HCT116 (cell line): ENCODE measurements around the gene TMEM219. TPM values are rescaled to one million over a fixed set of nuclear protein-coding genes. Genes with fewer than 3 reads are reported as not detected.

ENCODE experiments used
- ATAC-seq: fragments of 200-7000 bp; cut with Tn5 transposase; 2 replicates; pipeline ENCODE4 v1.9.1; 2020; ENCODE audit warnings: mild to moderate bottlenecking, moderate library complexity
- BruUV-seq: library from RNA; stranded (reverse); fragments of 400-500 nt; replicated peaks from 2 replicates; lab custom pipeline; 2021; lab: Mats Ljungman, UMichigan
- CTCF ChIA-PET: fragments of 300-600 bp; sonication (Branson Sonifier 250); formaldehyde crosslinking; loops from one replicate; lab custom pipeline; 2021; ENCODE audit warnings: antibody characterized with exemption; lab: Charles Lee
- POLR2A ChIA-PET: fragments of 300-600, 350-600 bp; sonication (Branson Sonifier 250); formaldehyde crosslinking; loops from one replicate; lab custom pipeline; 2021; ENCODE audit warnings: antibody characterized with exemption; lab: Charles Lee
- RAD21 ChIA-PET, 2 experiments: fragments of 300-600 bp; sonication (Branson Sonifier 250); formaldehyde crosslinking; loops; one replicate each; lab custom pipeline; 2023; ENCODE audit warnings: low total read pairs in 2 of 2; ENCODE audit not compliant: uncharacterized antibody in 2 of 2, unreplicated experiment in 2 of 2, low non-redundant PET in 1 of 2; lab: Charles Lee
- DNase-seq: peaks from one replicate; pipeline ENCODE4 v3.0.0-alpha.2; 2010; ENCODE audit warnings: low read depth, low spot score
- H2AFZ ChIP-seq: fragments of 200-600 bp; shearing (Covaris generic), sonication (generic); 2 replicates; pipeline ENCODE4 v1.6.1; 2017; ENCODE audit warnings: low read depth, mixed run types, mixed read lengths, antibody characterized with exemption, low read length; ENCODE audit not compliant: poor library complexity, severe bottlenecking
- H3K27ac ChIP-seq: 2 replicates; pipeline ENCODE4 v1.5.1; 2012; ENCODE audit warnings: low read depth, low read length
- H3K27me3 ChIP-seq: fragments of 200-600 bp; sonication (generic); 2 replicates; pipeline ENCODE4 v1.6.1; 2016; ENCODE audit warnings: mixed run types, low read length, mixed read lengths; ENCODE audit not compliant: insufficient read depth
- H3K36me3 ChIP-seq, 2 experiments: fragments of 200-500 bp in 1 of 2; fragments of 200-600 bp in 1 of 2; sonication (Bioruptor generic) in 1 of 2; sonication (generic) in 1 of 2; 2 replicates each; pipeline versions ENCODE4 v1.5.1 to v1.6.1; 2014 to 2016; ENCODE audit warnings: low read length in 2 of 2, inconsistent platforms in 1 of 2, mixed read lengths in 1 of 2, mixed run types in 1 of 2; ENCODE audit not compliant: insufficient read depth in 2 of 2, control insufficient read depth in 1 of 2
- H3K4me1 ChIP-seq, 2 experiments: fragments of 200-600 bp in 1 of 2; sonication (generic) in 1 of 2; 2 replicates each; pipeline versions ENCODE4 v1.5.1 to v1.6.1; 2012 to 2017; ENCODE audit warnings: low read length in 2 of 2, inconsistent platforms in 1 of 2, mild to moderate bottlenecking in 1 of 2, mixed read lengths in 1 of 2, mixed run types in 1 of 2, moderate library complexity in 1 of 2; ENCODE audit not compliant: insufficient read depth in 2 of 2, control insufficient read depth in 1 of 2
- H3K4me2 ChIP-seq: fragments of 200-600 bp; sonication (generic); 2 replicates; pipeline ENCODE4 v1.6.1; 2017; ENCODE audit warnings: mixed run types, low read length, mixed read lengths
- H3K4me3 ChIP-seq, 2 experiments: fragments of 200-600 bp in 1 of 2; sonication (generic) in 1 of 2; replicated peaks in 1 of 2; 2 replicates each; pipeline ENCODE4 v1.5.1; 2011 to 2016; ENCODE audit warnings: low read length in 2 of 2, control low read depth in 1 of 2, low read depth in 1 of 2, mild to moderate bottlenecking in 1 of 2, mixed read lengths in 1 of 2, mixed run types in 1 of 2
- H3K79me2 ChIP-seq: fragments of 200-600 bp; sonication (generic); 2 replicates; pipeline ENCODE4 v1.6.1; 2017; ENCODE audit warnings: mild to moderate bottlenecking, mixed run types, low read length, moderate library complexity, mixed read lengths; ENCODE audit not compliant: insufficient read depth
- H3K9ac ChIP-seq: fragments of 200-600 bp; sonication (generic); 2 replicates; pipeline ENCODE4 v1.6.1; 2016; ENCODE audit warnings: low read length, mixed read lengths
- H3K9me2 ChIP-seq: fragments of 200-600 bp; sonication (generic), shearing (Covaris generic); 2 replicates; pipeline ENCODE4 v1.6.1; 2017; ENCODE audit warnings: mixed run types, mild to moderate bottlenecking, moderate library complexity; ENCODE audit not compliant: insufficient read depth
- H3K9me3 ChIP-seq, 2 experiments: fragments of 200-500 bp in 1 of 2; fragments of 200-600 bp in 1 of 2; sonication (Bioruptor generic) in 1 of 2; sonication (generic) in 1 of 2; 2 replicates each; pipeline ENCODE4 v1.6.1; 2014 to 2017; ENCODE audit warnings: low read length in 2 of 2, mixed read lengths in 2 of 2, inconsistent platforms in 1 of 2, low read depth in 1 of 2, mild to moderate bottlenecking in 1 of 2, mixed run types in 1 of 2, moderate library complexity in 1 of 2; ENCODE audit not compliant: control insufficient read depth in 1 of 2, insufficient read depth in 1 of 2
- H4K20me1 ChIP-seq: fragments of 200-600 bp; sonication (generic), shearing (Covaris generic); 2 replicates; pipeline ENCODE4 v1.6.1; 2017; ENCODE audit warnings: mixed run types, mild to moderate bottlenecking, moderate library complexity; ENCODE audit not compliant: insufficient read depth
- ATF3 ChIP-seq: IDR thresholded peaks from 2 replicates; pipeline ENCODE4 v1.6.1; 2012
- CBX3 ChIP-seq: IDR thresholded peaks from 2 replicates; pipeline ENCODE4 v1.6.1; 2012; ENCODE audit warnings: low read depth
- CEBPB ChIP-seq: IDR thresholded peaks from 2 replicates; pipeline ENCODE4 v1.6.1; 2012; ENCODE audit warnings: low read depth
- CTCF ChIP-seq, 3 experiments: fragments of 200-600 bp in 1 of 3; sonication (generic) in 1 of 3; IDR thresholded peaks in 2 of 3; conservative IDR thresholded peaks in 1 of 3; 2 replicates each; pipeline ENCODE4 v1.5.1; 2012 to 2017; ENCODE audit warnings: low read depth in 2 of 3, low read length in 2 of 3, antibody characterized with exemption in 1 of 3, borderline replicate concordance in 1 of 3, control low read depth in 1 of 3, mild to moderate bottlenecking in 1 of 3, mixed read lengths in 1 of 3, mixed run types in 1 of 3, moderate library complexity in 1 of 3; ENCODE audit not compliant: insufficient read depth in 1 of 3
- EGR1 ChIP-seq: IDR thresholded peaks from 2 replicates; pipeline ENCODE4 v1.6.1; 2012; ENCODE audit warnings: low read depth
- ELF1 ChIP-seq: IDR thresholded peaks from 2 replicates; pipeline ENCODE4 v1.6.1; 2012; ENCODE audit warnings: low read depth, borderline replicate concordance
- JUND ChIP-seq: IDR thresholded peaks from 2 replicates; pipeline ENCODE4 v1.6.1; 2012
- MAX ChIP-seq: IDR thresholded peaks from 2 replicates; pipeline ENCODE4 v1.6.1; 2012
- POLR2A ChIP-seq: IDR thresholded peaks from 2 replicates; pipeline ENCODE4 v1.7.0; 2011; ENCODE audit warnings: borderline replicate concordance; ENCODE audit not compliant: insufficient read depth, insufficient read length; ENCODE audit errors: extremely low read depth
- POLR2AphosphoS5 ChIP-seq: IDR thresholded peaks from 2 replicates; pipeline ENCODE4 v1.6.1; 2011; ENCODE audit warnings: mild to moderate bottlenecking, low read depth, low read length, moderate library complexity
- RAD21 ChIP-seq: IDR thresholded peaks from 2 replicates; pipeline ENCODE4 v1.6.1; 2012; ENCODE audit warnings: low read depth, mild to moderate bottlenecking
- REST ChIP-seq: IDR thresholded peaks from 2 replicates; pipeline ENCODE4 v1.6.1; 2012; ENCODE audit warnings: low read depth
- SIN3A ChIP-seq: IDR thresholded peaks from 2 replicates; pipeline ENCODE4 v1.6.1; 2012; ENCODE audit warnings: low read depth
- SP1 ChIP-seq: IDR thresholded peaks from 2 replicates; pipeline ENCODE4 v1.6.1; 2012; ENCODE audit warnings: low read depth
- SRF ChIP-seq: IDR thresholded peaks from 2 replicates; pipeline ENCODE4 v1.6.1; 2012; ENCODE audit warnings: low read depth
- YY1 ChIP-seq: IDR thresholded peaks from 2 replicates; pipeline ENCODE4 v1.6.1; 2011; ENCODE audit warnings: low read length, low read depth, moderate library complexity, mild to moderate bottlenecking; ENCODE audit not compliant: insufficient replicate concordance; ENCODE audit errors: extremely low read depth
- ZBTB33 ChIP-seq: IDR thresholded peaks from 2 replicates; pipeline ENCODE4 v1.6.1; 2011; ENCODE audit warnings: mild to moderate bottlenecking, low read length, moderate library complexity; ENCODE audit not compliant: insufficient replicate concordance; ENCODE audit errors: extremely low read depth
- ZFX ChIP-seq: fragments of 450-650 bp; IDR thresholded peaks from 2 replicates; pipeline ENCODE4 v1.6.1; 2017
- ZNF274 ChIP-seq: fragments of 200-500 bp; sonication (Bioruptor generic); IDR thresholded peaks from 2 replicates; pipeline ENCODE4 v1.6.1; 2014; ENCODE audit warnings: mild to moderate bottlenecking, low read depth, low read length, inconsistent platforms
- intact Hi-C: fragments of 100-400 bp; cut with micrococcal nuclease; formaldehyde crosslinking; loops from 2 replicates; pipeline ENCODE4 v1.10.0; 2022
- total RNA-seq: library from RNA; stranded (reverse); gene quantifications from one replicate; pipeline ENCODE4 v1.2.1, GENCODE V29; 2021; ENCODE audit not compliant: unreplicated experiment

Gene TMEM219
- total RNA-seq, 1 experiment from 2014 or later: 75.5 TPM

- no peaks in the 10 kb centered on the region for H3K9me3 ChIP-seq
- no TSS peak for BruUV-seq
- no peaks in the 10 kb centered on the region for H4K20me1 ChIP-seq
- ATAC-seq (no peak), DNase-seq (no peak)
- intact Hi-C loops: no loop called here
- RAD21 ChIA-PET: no interaction called here
- H3K4me3 ChIP-seq: no peak overlapping the region
- H3K27me3 ChIP-seq: no peaks in the 10 kb centered on the region
- POLR2A ChIA-PET: no interaction called here
- no peaks in the 10 kb centered on the region for H3K4me1 ChIP-seq
- H3K27ac ChIP-seq: no peak overlapping the region; the same call in 1 of the 2 replicates
- H2AFZ ChIP-seq: no peak overlapping the region
- no peaks in the 10 kb centered on the region for H3K9me2 ChIP-seq
- TF ChIP-seq ELF1 (no peak), CEBPB (no peak), CBX3 (no peak), ZNF274 (no peak), POLR2AphosphoS5 (no peak), REST (no peak), JUND (no peak), SP1 (no peak), CTCF (IDR thresholded peaks at IDR 0.05 in 2 of 3, conservative IDR thresholded peaks at IDR 0.05 in 1 of 3; ENCODE audit: borderline replicate concordance in 1 of 3, insufficient read depth in 1 of 3, low read depth in 2 of 3, low read length in 2 of 3) (no peak), POLR2A (no peak), ZBTB33 (no peak), SIN3A (no peak), ATF3 (no peak), SRF (no peak), YY1 (no peak), RAD21 (no peak), ZFX (no peak), MAX (no peak), EGR1 (no peak)
- H3K79me2 ChIP-seq: peaks cover 25% of the 10 kb centered on the region; the same call in 1 of the 2 replicates
- H3K9ac ChIP-seq: no peak overlapping the region
- H3K4me2 ChIP-seq: no peak overlapping the region
- peaks cover 70 to 74% of the 10 kb centered on the region in 2 experiments for H3K36me3 ChIP-seq
- CTCF ChIA-PET: no interaction called here
These were observed 20.9 kb downstream of the TMEM219 start for GRCh38 chr16:29982560-29983419.
